ENCODE results near the gene NPLOC4.

NPLOC4 gene

GRCh38 chr17:81660441-81660840 is 23.5 kb upstream of the NPLOC4 start:
- DNase-seq = no peak

- DNase-seq = no peak
Observed at GRCh38 chr17:81659038-81659437, 22.1 kb upstream of the NPLOC4 start.

- no peak for DNase-seq
Observed at GRCh38 chr17:81656835-81657234, 19.9 kb upstream of the NPLOC4 start.

- DNase-seq = no peak
Observed at GRCh38 chr17:81656118-81656743, 19.3 kb upstream of the NPLOC4 start, which contains the start of gene PDE6G. Gene PDE6G, minus strand, starts transcription at chr17:81656542. Its CDS starts 3,237 bp downstream, at chr17:81653305.

GRCh38 chr17:81655378-81656117 is 18.6 kb upstream of the NPLOC4 start:
- no peak for DNase-seq

GRCh38 chr17:81652906-81653771 is 16.2 kb upstream of the NPLOC4 start:
- DNase-seq = no peak

- no peak for DNase-seq
Observed at GRCh38 chr17:81651692-81652091, 14.8 kb upstream of the NPLOC4 start.

GRCh38 chr17:81650951-81651350 is 14.0 kb upstream of the NPLOC4 start:
- no peak for DNase-seq

GRCh38 chr17:81648707-81649085 is 11.8 kb upstream of the NPLOC4 start:
- no peak for DNase-seq

GRCh38 chr17:81648013-81648706 is 11.2 kb upstream of the NPLOC4 start:
- no peak for DNase-seq

- DNase-seq = no peak
Observed at GRCh38 chr17:81647640-81648012, 10.7 kb upstream of the NPLOC4 start.

GRCh38 chr17:81646869-81647600 is 10.1 kb upstream of the NPLOC4 start:
- no peak for DNase-seq

- DNase-seq = no peak
Observed at GRCh38 chr17:81644976-81645952, 8.4 kb upstream of the NPLOC4 start.

GRCh38 chr17:81644496-81644895 is 7.6 kb upstream of the NPLOC4 start:
- no peak for DNase-seq

GRCh38 chr17:81641825-81642489 is 5.0 kb upstream of the NPLOC4 start:
- DNase-seq = no peak

- no peak for DNase-seq
Observed at GRCh38 chr17:81640011-81640410, 3.1 kb upstream of the NPLOC4 start.

- no peak for DNase-seq
Observed at GRCh38 chr17:81638683-81639082, 1.8 kb upstream of the NPLOC4 start.

GRCh38 chr17:81635973-81636504 is 873 bp downstream of the NPLOC4 start:
- no peak for DNase-seq

GRCh38 chr17:81635431-81635830 is 1.5 kb downstream of the NPLOC4 start:
- DNase-seq = no peak

- no peak for DNase-seq
Observed at GRCh38 chr17:81631482-81631881, 5.4 kb downstream of the NPLOC4 start.
